RWPE2 (cell line): ENCODE data around the gene GBX2.

Experiments used
- ATAC-seq: fragments of 200-7000 bp; cut with Tn5 transposase; 3 replicates; pipeline ENCODE4 v1.9.1; 2021; ENCODE audit warnings: low read depth
- DNase-seq: peaks from one replicate; pipeline ENCODE4 v3.0.0-alpha.2; 2020; ENCODE audit warnings: low spot score
- H3K27ac ChIP-seq: fragments of 450-650 bp; 2 replicates; pipeline ENCODE4 v1.5.1; 2017; ENCODE audit warnings: mild to moderate bottlenecking; ENCODE audit not compliant: poor library complexity, severe bottlenecking
- H3K27me3 ChIP-seq: fragments of 250-450 bp; sonication (Bioruptor Pico); 2 replicates; pipeline ENCODE4 v1.5.1; 2021; ENCODE audit warnings: mild to moderate bottlenecking, moderate library complexity; ENCODE audit not compliant: insufficient read depth, poor library complexity, severe bottlenecking
- H3K36me3 ChIP-seq: fragments of 250-450 bp; sonication (Bioruptor Pico); 2 replicates; pipeline ENCODE4 v1.5.1; 2020; ENCODE audit warnings: low read depth, mild to moderate bottlenecking, moderate library complexity
- H3K4me1 ChIP-seq: fragments of 250-450 bp; sonication (Bioruptor Pico); 2 replicates; pipeline ENCODE4 v1.5.1; 2021; ENCODE audit warnings: mild to moderate bottlenecking, moderate library complexity; ENCODE audit not compliant: insufficient read depth, poor library complexity, severe bottlenecking
- H3K4me3 ChIP-seq: fragments of 250-450 bp; sonication (Bioruptor Pico); 2 replicates; pipeline ENCODE4 v1.5.1; 2021; ENCODE audit warnings: mild to moderate bottlenecking, moderate library complexity; ENCODE audit not compliant: severe bottlenecking
- H3K9me3 ChIP-seq: fragments of 250-450 bp; sonication (Bioruptor Pico); 2 replicates; pipeline ENCODE4 v1.5.1; 2021; ENCODE audit warnings: mild to moderate bottlenecking, moderate library complexity; ENCODE audit not compliant: severe bottlenecking
- CTCF ChIP-seq: fragments of 450-650 bp; IDR thresholded peaks from one replicate; pipeline ENCODE4 v1.5.1; 2017; ENCODE audit warnings: mild to moderate bottlenecking, moderate library complexity; ENCODE audit not compliant: poor library complexity, severe bottlenecking

GBX2 gene

GRCh38 chr2:236171680-236172254 is 3.6 kb upstream of the GBX2 start:
- Histone ChIP-seq H3K4me3 (no peak overlapping the region), H3K27me3 (peaks cover 76% of the 10 kb centered on the region), H3K36me3 (no peaks in the 10 kb centered on the region), H3K27ac (no peak overlapping the region), H3K9me3 (no peaks in the 10 kb centered on the region), H3K4me1 (no peaks in the 10 kb centered on the region)
- ATAC-seq = no peak
- DNase-seq = no peak
- TF ChIP-seq CTCF = no peak

DNA sequence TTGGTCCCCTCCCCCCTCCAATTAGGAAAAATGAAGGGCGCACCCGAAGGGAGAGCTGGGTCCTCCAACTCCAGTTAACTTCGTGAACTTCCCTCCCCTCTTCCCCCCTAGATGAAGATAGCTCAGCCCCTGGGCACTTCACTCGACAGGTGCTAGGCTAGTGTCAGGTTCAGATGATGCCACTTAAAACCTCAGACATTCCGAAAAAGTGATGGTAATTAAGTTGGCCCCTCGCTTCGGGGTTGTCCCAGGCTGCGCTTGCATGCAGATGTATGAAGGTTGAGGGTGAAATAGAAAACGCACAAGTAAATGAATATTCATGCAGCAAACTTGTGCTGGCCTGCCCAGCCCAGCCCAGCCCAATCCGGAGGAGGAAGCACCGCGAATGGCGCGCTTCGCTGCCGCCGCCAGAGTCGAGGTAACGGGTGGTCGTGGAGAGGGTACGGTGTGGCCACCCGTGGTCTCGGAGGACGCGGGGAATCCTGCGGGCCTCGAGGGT is 3.0 kb upstream of the GBX2 start:
- Histone ChIP-seq H3K9me3 (no peaks in the 10 kb centered on the region), H3K36me3 (no peaks in the 10 kb centered on the region), H3K4me1 (no peaks in the 10 kb centered on the region), H3K4me3 (no peak overlapping the region), H3K27me3 (peaks cover 81% of the 10 kb centered on the region), H3K27ac (no peak overlapping the region)
- ATAC-seq (no peak), DNase-seq (no peak)
- TF ChIP-seq CTCF = no peak

DNA sequence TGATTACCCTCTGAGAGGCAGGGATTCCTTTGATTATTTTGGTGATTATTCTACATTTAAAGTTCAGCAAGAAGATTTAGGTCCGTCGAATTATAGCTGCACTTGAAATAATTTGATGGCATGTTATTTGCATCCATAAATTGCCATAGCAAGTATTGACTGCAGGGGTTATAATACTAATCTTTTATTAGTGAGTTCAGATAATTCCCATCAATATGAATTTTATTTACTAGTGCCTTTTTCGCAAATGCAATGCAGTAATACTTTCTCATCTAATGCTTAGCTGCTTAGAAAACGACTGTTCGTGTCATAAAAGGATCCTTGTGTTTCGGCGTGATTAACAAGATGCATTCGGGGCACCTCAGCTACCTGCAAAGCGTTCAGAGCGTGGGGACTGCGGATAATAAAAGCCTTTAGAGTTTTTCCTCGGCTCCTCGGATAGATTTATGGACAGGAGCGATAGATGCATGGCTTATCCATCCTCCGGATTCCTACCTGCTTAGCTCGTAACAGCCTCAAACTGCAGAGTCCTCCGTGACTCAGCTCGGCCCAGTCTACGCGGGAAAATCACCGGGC is 2.5 kb upstream of the GBX2 start:
- H3K36me3 ChIP-seq = no peaks in the 10 kb centered on the region
- DNase-seq = no peak
- H3K4me3 ChIP-seq = no peak overlapping the region
- no peak for ATAC-seq
- H3K9me3 ChIP-seq = no peaks in the 10 kb centered on the region
- no peaks in the 10 kb centered on the region for H3K4me1 ChIP-seq
- TF ChIP-seq CTCF = no peak
- peaks cover 83% of the 10 kb centered on the region for H3K27me3 ChIP-seq
- no peak overlapping the region for H3K27ac ChIP-seq

DNA sequence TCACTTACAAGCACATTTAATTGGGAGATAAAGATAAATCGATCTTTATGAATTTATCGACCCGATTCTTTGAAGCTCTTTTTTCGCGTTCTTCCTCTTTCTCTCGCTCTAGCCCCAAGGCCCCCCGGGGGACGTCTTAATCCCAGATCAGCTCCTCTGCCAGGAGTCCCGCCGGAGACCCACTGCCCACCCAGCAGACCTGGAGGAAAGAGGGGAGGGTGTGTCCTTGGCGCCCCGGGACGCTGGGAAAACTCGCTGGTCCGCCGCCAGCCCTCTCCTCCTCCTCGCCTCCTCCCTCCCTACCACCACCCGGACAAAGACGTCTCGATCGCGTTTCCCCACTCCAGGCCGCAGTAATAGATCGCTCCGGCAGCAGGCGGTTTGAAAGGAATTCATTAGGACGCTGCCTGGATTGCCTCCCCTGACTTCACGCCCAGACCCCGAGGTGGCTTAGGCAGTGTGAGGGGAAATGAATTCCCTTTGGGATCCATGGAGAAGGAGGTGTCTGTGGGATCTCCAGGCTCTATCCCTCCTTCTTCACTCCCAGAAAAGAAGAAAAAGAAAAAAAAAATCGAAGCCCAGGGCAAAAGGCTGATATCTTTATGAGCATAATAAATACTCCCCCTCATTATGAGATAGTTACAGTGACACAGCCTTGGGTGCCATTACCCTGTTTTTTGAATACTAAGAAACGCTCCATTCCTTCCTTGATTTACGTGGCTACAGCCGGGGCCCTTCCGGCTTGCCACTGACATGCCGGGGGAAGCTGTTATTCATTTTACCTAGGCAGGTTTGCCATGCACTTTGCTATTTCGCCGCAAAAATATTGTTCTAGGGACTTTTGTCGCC is 1.8 kb upstream of the GBX2 start:
- TF ChIP-seq CTCF = no peak
- Histone ChIP-seq H3K9me3 (no peaks in the 10 kb centered on the region), H3K27ac (no peak overlapping the region), H3K27me3 (peaks cover 89% of the 10 kb centered on the region), H3K4me3 (no peak overlapping the region), H3K36me3 (no peaks in the 10 kb centered on the region), H3K4me1 (no peaks in the 10 kb centered on the region)
- ATAC-seq = no peak
- no peak for DNase-seq
